SK-N-SH treated with all-trans-retinoic acid at 6 μM for 48 hours (cell line): ENCODE results near the gene WIZ.

Source experiments
- ATAC-seq: fragments of 200-7000 bp; cut with Tn5 transposase; 3 replicates; pipeline ENCODE4 v1.9.1; 2020; ENCODE audit warnings: mild to moderate bottlenecking, moderate library complexity
- BACH2 ChIP-seq: fragments of 250-450 bp; sonication (Bioruptor Pico); IDR thresholded peaks from 2 replicates; pipeline ENCODE4 v1.9.0; 2021; ENCODE audit warnings: mild to moderate bottlenecking, borderline replicate concordance
- ESRRG ChIP-seq: fragments of 250-450 bp; sonication (Bioruptor Pico); IDR thresholded peaks from 2 replicates; pipeline ENCODE4 v1.6.1; 2021; ENCODE audit warnings: mild to moderate bottlenecking
- GLIS3 ChIP-seq: fragments of 250-450 bp; sonication (Bioruptor Pico); IDR thresholded peaks from 2 replicates; pipeline ENCODE4 v1.5.0; 2020; ENCODE audit warnings: mild to moderate bottlenecking, moderate library complexity
- ISL1 ChIP-seq: fragments of 250-450 bp; sonication (Bioruptor Pico); IDR thresholded peaks from 2 replicates; pipeline ENCODE4 v2.1.2; 2022; ENCODE audit warnings: mild to moderate bottlenecking, moderate library complexity
- OSR1 ChIP-seq: fragments of 250-450 bp; sonication (Bioruptor Pico); IDR thresholded peaks from 2 replicates; pipeline ENCODE4 v1.8.0; 2022; ENCODE audit warnings: moderate library complexity, mild to moderate bottlenecking, inconsistent platforms
- PPARA ChIP-seq: fragments of 250-450 bp; sonication (Bioruptor Pico); IDR thresholded peaks from 2 replicates; pipeline ENCODE4 v1.5.0; 2020; ENCODE audit warnings: mild to moderate bottlenecking, borderline replicate concordance
- RARB ChIP-seq: fragments of 250-450 bp; sonication (Bioruptor Pico); IDR thresholded peaks from 2 replicates; pipeline ENCODE4 v1.8.0; 2021; ENCODE audit warnings: mild to moderate bottlenecking, moderate library complexity
- SNAI2 ChIP-seq: fragments of 250-450 bp; sonication (Bioruptor Pico); IDR thresholded peaks from 2 replicates; pipeline ENCODE4 v1.5.0; 2020; ENCODE audit warnings: mild to moderate bottlenecking, moderate library complexity
- TCF4 ChIP-seq: fragments of 250-450 bp; sonication (Bioruptor Pico); IDR thresholded peaks from 2 replicates; pipeline ENCODE4 v1.8.0; 2021; ENCODE audit warnings: mild to moderate bottlenecking, moderate library complexity, borderline replicate concordance
- TOX ChIP-seq: fragments of 250-450 bp; sonication (Bioruptor Pico); IDR thresholded peaks from 2 replicates; pipeline ENCODE4 v1.8.0; 2021; ENCODE audit warnings: mild to moderate bottlenecking, moderate library complexity, borderline replicate concordance
- ZC3H10 ChIP-seq: fragments of 250-450 bp; sonication (Bioruptor Pico); IDR thresholded peaks from 2 replicates; pipeline ENCODE4 v1.5.1; 2021; ENCODE audit warnings: mild to moderate bottlenecking, moderate library complexity
- ZFP3 ChIP-seq: fragments of 250-450 bp; sonication (Bioruptor Pico); IDR thresholded peaks from 2 replicates; pipeline ENCODE4 v1.5.0; 2020; ENCODE audit warnings: mild to moderate bottlenecking, moderate library complexity
- ZNF565 ChIP-seq: fragments of 450-650 bp; formaldehyde crosslinking; conservative IDR thresholded peaks from 2 replicates; pipeline ENCODE4 v1.5.0; 2020; ENCODE audit warnings: low read depth, mild to moderate bottlenecking, moderate library complexity
- ZNF70 ChIP-seq: fragments of 450-650 bp; formaldehyde crosslinking; IDR thresholded peaks from 2 replicates; pipeline ENCODE4 v1.5.0; 2020; ENCODE audit warnings: mild to moderate bottlenecking, moderate library complexity
- TF ChIP-seq, protein P1 (sequence below): fragments of 250-450 bp; sonication (Bioruptor Pico); IDR thresholded peaks from 2 replicates; pipeline ENCODE4 v1.8.0; 2020; ENCODE audit warnings: mild to moderate bottlenecking, moderate library complexity, borderline replicate concordance
- TF ChIP-seq, protein P2 (sequence below): fragments of 250-450 bp; sonication (Bioruptor Pico); IDR thresholded peaks from 2 replicates; pipeline ENCODE4 v1.5.1; 2021; ENCODE audit warnings: mild to moderate bottlenecking, moderate library complexity
- TF ChIP-seq, protein P3 (sequence below): fragments of 250-450 bp; sonication (Bioruptor Pico); IDR thresholded peaks from 2 replicates; pipeline ENCODE4 v1.5.1; 2020; ENCODE audit warnings: low read depth, mild to moderate bottlenecking, moderate library complexity
- TF ChIP-seq, protein P4 (sequence below): fragments of 250-450 bp; sonication (Bioruptor Pico); IDR thresholded peaks from 2 replicates; pipeline ENCODE4 v1.5.0; 2020; ENCODE audit warnings: mild to moderate bottlenecking, moderate library complexity
- TF ChIP-seq, protein P5 (sequence below): fragments of 250-450 bp; sonication (Bioruptor Pico); IDR thresholded peaks from 2 replicates; pipeline ENCODE4 v1.8.0; 2021; ENCODE audit warnings: low read depth, mild to moderate bottlenecking, moderate library complexity, borderline replicate concordance

Gene WIZ, protein sequence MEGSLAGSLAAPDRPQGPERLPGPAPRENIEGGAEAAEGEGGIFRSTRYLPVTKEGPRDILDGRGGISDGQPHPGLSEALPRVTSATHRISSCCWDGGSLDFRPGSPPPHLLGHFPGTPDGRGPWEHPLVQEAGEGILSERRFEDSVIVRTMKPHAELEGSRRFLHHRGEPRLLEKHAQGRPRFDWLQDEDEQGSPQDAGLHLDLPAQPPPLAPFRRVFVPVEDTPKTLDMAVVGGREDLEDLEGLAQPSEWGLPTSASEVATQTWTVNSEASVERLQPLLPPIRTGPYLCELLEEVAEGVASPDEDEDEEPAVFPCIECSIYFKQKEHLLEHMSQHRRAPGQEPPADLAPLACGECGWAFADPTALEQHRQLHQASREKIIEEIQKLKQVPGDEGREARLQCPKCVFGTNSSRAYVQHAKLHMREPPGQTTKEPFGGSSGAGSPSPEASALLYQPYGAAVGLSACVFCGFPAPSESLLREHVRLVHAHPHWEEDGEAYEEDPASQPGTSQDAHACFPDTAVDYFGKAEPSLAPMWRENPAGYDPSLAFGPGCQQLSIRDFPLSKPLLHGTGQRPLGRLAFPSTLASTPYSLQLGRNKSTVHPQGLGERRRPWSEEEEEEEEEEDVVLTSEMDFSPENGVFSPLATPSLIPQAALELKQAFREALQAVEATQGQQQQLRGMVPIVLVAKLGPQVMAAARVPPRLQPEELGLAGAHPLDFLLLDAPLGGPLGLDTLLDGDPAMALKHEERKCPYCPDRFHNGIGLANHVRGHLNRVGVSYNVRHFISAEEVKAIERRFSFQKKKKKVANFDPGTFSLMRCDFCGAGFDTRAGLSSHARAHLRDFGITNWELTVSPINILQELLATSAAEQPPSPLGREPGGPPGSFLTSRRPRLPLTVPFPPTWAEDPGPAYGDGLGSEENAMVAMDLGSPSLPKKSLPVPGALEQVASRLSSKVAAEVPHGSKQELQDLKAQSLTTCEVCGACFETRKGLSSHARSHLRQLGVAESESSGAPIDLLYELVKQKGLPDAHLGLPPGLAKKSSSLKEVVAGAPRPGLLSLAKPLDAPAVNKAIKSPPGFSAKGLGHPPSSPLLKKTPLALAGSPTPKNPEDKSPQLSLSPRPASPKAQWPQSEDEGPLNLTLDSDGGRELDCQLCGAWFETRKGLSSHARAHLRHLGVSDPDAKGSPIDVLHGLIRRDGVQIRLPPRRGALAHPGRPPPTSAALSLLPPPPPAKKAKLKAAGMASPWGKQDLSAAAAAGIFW (N-terminal part only)

DNA sequence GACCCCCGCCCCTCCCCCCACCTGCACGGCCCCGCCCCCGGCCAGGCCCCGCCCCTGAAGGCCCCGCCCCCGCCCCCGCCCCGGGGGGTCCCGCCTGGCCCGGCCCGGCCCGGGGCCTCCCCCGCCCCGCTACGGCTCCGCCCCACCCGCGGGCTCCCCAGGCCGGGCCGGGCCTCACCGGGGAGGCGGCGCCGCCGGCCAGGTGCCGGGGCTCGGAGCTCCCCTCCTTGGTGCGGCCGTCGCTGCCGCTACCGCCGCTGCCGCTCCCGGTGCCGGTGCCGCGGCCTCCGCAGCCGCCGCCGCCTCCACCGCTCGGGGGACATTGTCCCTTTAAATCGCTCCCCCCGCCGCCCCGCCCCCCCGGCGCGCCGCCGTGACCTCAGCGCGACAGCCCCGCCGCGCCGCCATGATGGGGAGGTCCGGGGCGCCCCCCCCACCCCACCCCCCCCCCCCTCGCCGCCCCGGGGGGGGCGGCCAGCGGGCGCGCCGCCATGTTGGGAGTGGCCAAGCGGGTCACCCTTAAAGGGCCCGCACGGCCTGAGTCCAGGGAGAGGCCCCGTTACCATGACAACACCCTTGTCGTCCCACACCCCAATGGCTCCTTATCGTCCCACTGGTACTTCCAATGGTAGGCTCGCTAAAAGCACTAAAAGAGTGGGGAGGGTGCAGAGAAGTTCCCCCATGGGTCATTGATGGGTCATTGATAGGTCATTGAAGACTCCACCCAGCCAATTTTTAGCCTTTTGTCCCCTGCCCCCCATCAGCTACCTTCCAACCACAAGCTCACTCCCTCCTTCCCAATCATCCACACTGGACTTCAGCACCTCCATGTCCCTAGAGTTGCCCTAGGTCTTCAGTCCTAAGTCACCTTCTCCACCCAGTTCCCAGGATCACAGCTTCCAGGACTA is at the start of gene WIZ:
Gene WIZ, minus strand, starts transcription at position 337 of the 908 bp plus-strand sequence. CDS start 1,649 bp downstream, outside the sequence.
- ATAC-seq: no peak
- TF ChIP-seq SNAI2 (CRISPR knock-in tag): no peak
- TF ChIP-seq, protein P1, sequence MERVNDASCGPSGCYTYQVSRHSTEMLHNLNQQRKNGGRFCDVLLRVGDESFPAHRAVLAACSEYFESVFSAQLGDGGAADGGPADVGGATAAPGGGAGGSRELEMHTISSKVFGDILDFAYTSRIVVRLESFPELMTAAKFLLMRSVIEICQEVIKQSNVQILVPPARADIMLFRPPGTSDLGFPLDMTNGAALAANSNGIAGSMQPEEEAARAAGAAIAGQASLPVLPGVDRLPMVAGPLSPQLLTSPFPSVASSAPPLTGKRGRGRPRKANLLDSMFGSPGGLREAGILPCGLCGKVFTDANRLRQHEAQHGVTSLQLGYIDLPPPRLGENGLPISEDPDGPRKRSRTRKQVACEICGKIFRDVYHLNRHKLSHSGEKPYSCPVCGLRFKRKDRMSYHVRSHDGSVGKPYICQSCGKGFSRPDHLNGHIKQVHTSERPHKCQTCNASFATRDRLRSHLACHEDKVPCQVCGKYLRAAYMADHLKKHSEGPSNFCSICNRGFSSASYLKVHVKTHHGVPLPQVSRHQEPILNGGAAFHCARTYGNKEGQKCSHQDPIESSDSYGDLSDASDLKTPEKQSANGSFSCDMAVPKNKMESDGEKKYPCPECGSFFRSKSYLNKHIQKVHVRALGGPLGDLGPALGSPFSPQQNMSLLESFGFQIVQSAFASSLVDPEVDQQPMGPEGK: no peak
- TF ChIP-seq, protein P2, sequence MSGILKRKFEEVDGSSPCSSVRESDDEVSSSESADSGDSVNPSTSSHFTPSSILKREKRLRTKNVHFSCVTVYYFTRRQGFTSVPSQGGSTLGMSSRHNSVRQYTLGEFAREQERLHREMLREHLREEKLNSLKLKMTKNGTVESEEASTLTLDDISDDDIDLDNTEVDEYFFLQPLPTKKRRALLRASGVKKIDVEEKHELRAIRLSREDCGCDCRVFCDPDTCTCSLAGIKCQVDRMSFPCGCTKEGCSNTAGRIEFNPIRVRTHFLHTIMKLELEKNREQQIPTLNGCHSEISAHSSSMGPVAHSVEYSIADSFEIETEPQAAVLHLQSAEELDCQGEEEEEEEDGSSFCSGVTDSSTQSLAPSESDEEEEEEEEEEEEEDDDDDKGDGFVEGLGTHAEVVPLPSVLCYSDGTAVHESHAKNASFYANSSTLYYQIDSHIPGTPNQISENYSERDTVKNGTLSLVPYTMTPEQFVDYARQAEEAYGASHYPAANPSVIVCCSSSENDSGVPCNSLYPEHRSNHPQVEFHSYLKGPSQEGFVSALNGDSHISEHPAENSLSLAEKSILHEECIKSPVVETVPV: no peak
- no peak for TF ChIP-seq RARB
- no peak for TF ChIP-seq TCF4 (CRISPR knock-in tag)
- TF ChIP-seq GLIS3 (CRISPR knock-in tag): no peak
- TF ChIP-seq TOX (CRISPR knock-in tag): no peak
- no peak for TF ChIP-seq OSR1 (CRISPR knock-in tag)
- TF ChIP-seq, protein P3, sequence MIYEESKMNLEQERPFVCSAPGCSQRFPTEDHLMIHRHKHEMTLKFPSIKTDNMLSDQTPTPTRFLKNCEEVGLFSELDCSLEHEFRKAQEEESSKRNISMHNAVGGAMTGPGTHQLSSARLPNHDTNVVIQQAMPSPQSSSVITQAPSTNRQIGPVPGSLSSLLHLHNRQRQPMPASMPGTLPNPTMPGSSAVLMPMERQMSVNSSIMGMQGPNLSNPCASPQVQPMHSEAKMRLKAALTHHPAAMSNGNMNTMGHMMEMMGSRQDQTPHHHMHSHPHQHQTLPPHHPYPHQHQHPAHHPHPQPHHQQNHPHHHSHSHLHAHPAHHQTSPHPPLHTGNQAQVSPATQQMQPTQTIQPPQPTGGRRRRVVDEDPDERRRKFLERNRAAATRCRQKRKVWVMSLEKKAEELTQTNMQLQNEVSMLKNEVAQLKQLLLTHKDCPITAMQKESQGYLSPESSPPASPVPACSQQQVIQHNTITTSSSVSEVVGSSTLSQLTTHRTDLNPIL: no peak
- TF ChIP-seq ZFP3 (CRISPR knock-in tag): no peak
- no peak for TF ChIP-seq BACH2
- no peak for TF ChIP-seq ISL1
- TF ChIP-seq ZC3H10 (CRISPR knock-in tag): no peak
- no peak for TF ChIP-seq PPARA (CRISPR knock-in tag)
- TF ChIP-seq, protein P4, sequence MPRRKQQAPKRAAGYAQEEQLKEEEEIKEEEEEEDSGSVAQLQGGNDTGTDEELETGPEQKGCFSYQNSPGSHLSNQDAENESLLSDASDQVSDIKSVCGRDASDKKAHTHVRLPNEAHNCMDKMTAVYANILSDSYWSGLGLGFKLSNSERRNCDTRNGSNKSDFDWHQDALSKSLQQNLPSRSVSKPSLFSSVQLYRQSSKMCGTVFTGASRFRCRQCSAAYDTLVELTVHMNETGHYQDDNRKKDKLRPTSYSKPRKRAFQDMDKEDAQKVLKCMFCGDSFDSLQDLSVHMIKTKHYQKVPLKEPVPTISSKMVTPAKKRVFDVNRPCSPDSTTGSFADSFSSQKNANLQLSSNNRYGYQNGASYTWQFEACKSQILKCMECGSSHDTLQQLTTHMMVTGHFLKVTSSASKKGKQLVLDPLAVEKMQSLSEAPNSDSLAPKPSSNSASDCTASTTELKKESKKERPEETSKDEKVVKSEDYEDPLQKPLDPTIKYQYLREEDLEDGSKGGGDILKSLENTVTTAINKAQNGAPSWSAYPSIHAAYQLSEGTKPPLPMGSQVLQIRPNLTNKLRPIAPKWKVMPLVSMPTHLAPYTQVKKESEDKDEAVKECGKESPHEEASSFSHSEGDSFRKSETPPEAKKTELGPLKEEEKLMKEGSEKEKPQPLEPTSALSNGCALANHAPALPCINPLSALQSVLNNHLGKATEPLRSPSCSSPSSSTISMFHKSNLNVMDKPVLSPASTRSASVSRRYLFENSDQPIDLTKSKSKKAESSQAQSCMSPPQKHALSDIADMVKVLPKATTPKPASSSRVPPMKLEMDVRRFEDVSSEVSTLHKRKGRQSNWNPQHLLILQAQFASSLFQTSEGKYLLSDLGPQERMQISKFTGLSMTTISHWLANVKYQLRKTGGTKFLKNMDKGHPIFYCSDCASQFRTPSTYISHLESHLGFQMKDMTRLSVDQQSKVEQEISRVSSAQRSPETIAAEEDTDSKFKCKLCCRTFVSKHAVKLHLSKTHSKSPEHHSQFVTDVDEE (CRISPR knock-in tag): no peak
- TF ChIP-seq, protein P5, sequence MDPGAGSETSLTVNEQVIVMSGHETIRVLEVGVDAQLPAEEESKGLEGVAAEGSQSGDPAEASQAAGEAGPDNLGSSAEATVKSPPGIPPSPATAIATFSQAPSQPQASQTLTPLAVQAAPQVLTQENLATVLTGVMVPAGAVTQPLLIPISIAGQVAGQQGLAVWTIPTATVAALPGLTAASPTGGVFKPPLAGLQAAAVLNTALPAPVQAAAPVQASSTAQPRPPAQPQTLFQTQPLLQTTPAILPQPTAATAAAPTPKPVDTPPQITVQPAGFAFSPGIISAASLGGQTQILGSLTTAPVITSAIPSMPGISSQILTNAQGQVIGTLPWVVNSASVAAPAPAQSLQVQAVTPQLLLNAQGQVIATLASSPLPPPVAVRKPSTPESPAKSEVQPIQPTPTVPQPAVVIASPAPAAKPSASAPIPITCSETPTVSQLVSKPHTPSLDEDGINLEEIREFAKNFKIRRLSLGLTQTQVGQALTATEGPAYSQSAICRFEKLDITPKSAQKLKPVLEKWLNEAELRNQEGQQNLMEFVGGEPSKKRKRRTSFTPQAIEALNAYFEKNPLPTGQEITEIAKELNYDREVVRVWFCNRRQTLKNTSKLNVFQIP (CRISPR knock-in tag): no peak

DNA sequence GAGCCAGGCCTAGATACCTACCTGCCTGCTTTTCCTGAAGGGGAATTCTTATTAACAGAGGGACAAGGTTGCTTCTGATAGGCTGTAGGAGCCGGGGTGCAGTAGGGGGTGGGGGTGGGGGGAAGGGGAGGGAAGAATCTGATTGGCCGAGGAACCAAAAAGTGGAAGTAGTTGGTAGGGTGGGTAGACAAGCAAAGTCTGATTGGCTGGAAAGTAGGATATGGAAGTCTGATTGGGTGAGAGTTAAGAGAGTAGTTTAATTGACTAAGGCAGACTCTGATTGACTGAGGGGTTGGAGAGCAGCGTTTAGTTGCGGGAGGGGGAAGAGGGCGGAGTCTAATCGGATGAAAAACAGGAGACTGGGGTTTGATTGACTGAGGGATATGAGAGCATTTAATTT is 49.2 kb upstream of the WIZ start:
- no peak for TF ChIP-seq ZNF565
- TF ChIP-seq ZFP3 (CRISPR knock-in tag): no peak
- TF ChIP-seq TOX (CRISPR knock-in tag): no peak
- TF ChIP-seq ZNF70: no peak
- no peak for TF ChIP-seq OSR1 (CRISPR knock-in tag)
- TF ChIP-seq ZC3H10 (CRISPR knock-in tag): no peak
- no peak for TF ChIP-seq PPARA (CRISPR knock-in tag)
- TF ChIP-seq, protein P4 (CRISPR knock-in tag): no peak
- no peak for TF ChIP-seq BACH2
- TF ChIP-seq, protein P3: no peak
- no peak for TF ChIP-seq ESRRG (CRISPR knock-in tag)
- no peak for ATAC-seq
